OCI-LY7 (cell line): ENCODE data around the gene OCRL.

ENCODE experiments used
- EZH2phosphoT487 ChIP-seq: fragments of 200-600 bp; sonication (generic); IDR thresholded peaks from 2 replicates; pipeline ENCODE4 v1.6.1; 2018; ENCODE audit warnings: low read depth, borderline replicate concordance, mild to moderate bottlenecking, mixed run types, antibody characterized with exemption, low read length, moderate library complexity, mixed read lengths
- TF ChIP-seq, protein P1 (sequence below): fragments of 200-600 bp; sonication (generic); conservative IDR thresholded peaks from 2 replicates; pipeline ENCODE4 v1.5.1; 2014; ENCODE audit warnings: mild to moderate bottlenecking, antibody characterized with exemption, low read length, moderate library complexity, mixed read lengths

DNA sequence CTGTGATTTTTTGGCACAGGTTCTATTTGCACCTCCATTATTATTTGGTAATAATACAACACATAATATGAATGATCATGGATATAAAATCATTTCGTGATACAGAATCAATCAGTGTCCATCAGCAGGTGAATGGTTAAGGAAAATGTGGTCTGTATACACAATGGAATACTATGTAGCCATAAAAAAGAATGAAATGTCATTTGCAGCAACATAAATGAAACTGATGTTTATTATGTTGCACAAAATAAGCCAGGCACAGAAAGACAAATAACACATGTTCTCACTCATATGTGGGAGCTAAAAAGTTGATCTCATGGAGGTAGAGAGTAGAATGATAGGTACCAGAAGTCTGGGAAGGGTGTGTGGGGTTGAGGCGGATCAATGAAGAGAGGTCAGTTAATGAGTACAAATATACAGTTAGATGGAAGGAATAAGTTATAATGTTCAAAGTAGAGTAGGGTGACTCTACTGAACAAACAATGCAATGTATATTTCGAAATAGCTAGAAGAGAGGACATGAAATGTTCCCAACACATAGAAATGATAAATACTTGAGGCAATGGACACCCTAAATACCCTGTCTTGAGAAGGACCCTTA is 15.7 kb upstream of the OCRL start:
- TF ChIP-seq, protein P1, sequence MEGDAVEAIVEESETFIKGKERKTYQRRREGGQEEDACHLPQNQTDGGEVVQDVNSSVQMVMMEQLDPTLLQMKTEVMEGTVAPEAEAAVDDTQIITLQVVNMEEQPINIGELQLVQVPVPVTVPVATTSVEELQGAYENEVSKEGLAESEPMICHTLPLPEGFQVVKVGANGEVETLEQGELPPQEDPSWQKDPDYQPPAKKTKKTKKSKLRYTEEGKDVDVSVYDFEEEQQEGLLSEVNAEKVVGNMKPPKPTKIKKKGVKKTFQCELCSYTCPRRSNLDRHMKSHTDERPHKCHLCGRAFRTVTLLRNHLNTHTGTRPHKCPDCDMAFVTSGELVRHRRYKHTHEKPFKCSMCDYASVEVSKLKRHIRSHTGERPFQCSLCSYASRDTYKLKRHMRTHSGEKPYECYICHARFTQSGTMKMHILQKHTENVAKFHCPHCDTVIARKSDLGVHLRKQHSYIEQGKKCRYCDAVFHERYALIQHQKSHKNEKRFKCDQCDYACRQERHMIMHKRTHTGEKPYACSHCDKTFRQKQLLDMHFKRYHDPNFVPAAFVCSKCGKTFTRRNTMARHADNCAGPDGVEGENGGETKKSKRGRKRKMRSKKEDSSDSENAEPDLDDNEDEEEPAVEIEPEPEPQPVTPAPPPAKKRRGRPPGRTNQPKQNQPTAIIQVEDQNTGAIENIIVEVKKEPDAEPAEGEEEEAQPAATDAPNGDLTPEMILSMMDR = no peak
- TF ChIP-seq EZH2phosphoT487 = no peak
